ENCODE data around the gene KLF5.
"Not testable (repeated sequence)": the region's sequence is repeated elsewhere in the genome, so short reads cannot be mapped to it uniquely, and the experiment has no call there.

KLF5 gene

DNA sequence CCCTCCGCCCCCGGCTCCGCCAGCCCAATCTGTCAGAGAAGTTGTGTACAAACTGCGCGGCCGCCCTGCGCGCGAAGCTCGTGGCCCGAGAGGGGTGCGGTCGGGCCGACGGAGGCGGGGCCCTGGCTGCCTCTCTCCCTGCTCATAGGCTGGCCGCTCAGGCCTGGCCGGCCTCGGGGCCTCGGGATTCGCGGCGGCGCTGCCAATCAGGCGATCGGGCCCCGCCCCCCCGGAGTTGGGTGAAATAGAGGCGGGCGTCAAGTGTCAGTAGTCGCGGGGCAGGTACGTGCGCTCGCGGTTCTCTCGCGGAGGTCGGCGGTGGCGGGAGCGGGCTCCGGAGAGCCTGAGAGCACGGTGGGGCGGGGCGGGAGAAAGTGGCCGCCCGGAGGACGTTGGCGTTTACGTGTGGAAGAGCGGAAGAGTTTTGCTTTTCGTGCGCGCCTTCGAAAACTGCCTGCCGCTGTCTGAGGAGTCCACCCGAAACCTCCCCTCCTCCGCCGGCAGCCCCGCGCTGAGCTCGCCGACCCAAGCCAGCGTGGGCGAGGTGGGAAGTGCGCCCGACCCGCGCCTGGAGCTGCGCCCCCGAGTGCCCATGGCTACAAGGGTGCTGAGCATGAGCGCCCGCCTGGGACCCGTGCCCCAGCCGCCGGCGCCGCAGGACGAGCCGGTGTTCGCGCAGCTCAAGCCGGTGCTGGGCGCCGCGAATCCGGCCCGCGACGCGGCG, at the start of gene KLF5:
Gene KLF5 (plus strand): TSS at position 270 of the 724 bp plus-strand sequence. CDS start 323 bp downstream, at position 593.
- peak; percentile 99 for DNase-seq

DNA sequence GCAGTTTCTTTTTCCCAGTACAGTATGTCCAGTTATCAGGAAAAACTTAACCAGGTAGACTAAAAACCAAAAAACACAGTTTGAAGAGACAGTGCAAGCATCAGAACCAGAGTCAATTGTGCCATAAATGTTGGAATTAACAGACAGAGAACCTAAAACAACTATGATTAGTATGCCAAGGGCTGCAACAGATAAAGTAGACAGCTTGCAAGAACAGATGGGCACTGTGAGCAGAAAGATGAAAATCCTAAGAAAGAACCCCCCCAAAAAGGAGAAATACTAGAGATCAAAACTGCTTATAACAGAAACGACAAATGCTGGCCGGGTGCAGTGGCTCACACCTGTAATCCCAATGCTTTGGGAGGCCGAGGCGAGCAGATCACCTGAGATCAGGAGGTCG, 47.1 kb upstream of the KLF5 start:
- DNase-seq, result no peak

DNA sequence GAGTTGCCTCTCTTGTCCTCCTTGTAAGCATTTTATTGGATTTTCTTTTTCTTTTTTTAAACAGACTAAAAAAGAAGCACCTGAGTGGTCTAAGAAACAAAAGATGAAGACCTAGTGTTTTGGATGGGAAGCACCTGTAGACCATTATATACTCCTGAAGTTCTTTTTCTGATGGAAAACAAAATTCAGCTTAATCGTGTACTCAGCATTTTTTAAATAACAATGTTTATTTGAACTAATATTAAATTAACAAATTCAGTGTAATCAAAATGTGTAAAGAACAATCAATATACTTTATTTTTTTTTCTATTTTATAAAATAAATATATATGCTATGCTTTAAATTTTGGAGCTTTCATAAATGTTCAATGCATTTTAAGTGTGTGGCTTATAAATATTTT, 43.0 kb upstream of the KLF5 start:
- no peak for DNase-seq

DNA sequence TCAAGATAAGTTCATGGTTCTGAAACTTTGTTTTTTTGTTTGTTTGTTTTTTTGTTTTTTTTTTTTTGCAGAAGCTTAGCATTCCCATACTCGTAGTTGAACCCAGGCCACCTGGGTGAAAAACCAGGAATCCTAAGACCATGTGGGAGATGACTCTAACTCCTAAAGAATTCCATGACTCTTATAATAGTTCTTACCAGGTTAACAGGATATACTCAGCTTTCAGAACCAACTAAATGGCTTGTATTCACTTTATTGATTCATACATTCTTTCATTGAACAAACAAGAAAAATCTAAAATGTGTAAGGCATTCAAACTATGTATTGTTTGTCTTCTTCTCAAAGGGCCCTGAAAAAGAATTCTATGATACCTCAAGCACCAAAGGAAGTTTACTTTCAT, 40.5 kb upstream of the KLF5 start:
- DNase-seq, result no peak

- DNase-seq, result no peak
Measured at GRCh38 chr13:73025217-73026012, 33.4 kb upstream of the KLF5 start.

GRCh38 chr13:73034901-73035300, 23.9 kb upstream of the KLF5 start:
- DNase-seq, result no peak

GRCh38 chr13:73035660-73036059, 23.1 kb upstream of the KLF5 start:
- DNase-seq, result no peak

GRCh38 chr13:73036566-73036965, 22.2 kb upstream of the KLF5 start:
- DNase-seq, result no peak

DNA sequence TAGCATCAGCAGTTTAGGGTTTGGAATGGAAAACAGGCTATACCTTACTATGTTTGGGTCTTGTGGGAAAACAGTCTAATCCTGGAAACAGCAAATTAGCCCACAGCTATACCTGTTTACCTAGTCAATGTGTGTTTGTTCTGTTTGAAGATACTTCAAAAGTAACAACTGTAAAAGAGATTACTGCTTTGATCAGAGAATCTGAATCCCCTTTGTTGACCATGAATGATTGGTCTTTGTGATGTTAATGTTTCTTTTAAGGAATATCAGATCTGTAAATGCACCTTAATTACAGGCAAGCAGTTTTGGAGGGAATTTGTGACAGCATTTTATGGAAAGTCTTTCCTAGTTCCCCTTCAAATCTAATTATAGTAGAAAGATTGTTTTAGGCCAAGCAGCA, 20.7 kb upstream of the KLF5 start:
- peak; percentile 41 for DNase-seq

DNA sequence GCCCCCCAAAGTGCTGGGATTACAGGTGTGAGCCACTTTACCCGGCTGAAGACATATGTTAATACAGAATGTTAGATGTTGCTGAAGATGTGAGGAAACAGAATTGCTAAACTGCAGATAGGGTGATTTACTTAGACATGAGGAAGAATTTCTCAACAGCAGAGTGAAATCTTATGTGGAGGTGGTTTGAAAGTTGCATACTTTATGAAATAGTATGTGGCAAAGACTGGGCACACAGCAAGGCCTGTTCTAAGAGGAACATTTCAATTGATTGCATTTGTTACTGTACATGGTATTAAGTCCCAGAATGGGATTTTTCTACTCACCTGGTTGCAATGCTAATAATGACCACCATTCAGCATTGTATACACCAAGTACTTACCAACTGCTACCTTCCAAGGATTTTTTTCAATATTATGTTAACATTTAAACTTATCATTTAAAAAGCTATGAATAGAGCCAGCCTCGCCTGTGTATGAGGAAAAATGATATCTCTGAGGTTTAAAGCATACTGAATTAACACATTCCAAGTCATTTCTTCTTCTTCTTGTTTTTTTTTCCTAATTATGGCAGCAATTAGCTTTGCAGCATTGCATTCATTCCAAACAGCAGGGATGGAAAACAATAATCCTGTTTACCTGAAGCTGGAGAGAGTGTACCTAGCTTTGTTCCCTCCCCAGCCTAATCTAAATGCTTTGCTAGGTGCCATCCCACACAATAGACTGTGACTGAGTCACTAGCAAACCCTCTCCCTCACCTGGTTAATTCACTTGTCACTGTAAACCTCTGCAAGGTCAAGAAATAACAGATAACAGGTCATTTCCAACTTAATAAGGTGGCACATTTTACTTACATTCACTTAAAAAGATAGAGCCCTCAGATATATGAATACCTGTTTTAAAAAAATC, 19.4 kb upstream of the KLF5 start:
- DNase-seq, result peak; percentile 85

DNA sequence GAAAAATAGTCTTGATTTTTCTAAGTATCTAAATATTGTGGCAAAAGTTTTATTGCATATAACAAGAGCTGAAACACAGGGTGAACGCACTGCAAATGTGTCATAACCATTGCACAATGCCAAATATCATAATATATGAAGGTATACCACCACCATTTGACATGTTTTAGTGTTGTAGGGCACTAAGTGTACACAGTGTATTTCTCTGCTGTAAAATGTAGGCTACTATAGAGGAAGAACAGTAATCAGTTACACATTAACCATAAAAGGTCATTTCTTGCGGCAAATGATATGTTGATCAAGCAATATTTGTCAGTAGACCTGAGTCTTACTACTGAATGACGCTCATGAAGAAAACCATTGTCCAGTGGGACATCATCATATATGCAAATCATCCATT, 18.3 kb upstream of the KLF5 start:
- no peak for DNase-seq

DNA sequence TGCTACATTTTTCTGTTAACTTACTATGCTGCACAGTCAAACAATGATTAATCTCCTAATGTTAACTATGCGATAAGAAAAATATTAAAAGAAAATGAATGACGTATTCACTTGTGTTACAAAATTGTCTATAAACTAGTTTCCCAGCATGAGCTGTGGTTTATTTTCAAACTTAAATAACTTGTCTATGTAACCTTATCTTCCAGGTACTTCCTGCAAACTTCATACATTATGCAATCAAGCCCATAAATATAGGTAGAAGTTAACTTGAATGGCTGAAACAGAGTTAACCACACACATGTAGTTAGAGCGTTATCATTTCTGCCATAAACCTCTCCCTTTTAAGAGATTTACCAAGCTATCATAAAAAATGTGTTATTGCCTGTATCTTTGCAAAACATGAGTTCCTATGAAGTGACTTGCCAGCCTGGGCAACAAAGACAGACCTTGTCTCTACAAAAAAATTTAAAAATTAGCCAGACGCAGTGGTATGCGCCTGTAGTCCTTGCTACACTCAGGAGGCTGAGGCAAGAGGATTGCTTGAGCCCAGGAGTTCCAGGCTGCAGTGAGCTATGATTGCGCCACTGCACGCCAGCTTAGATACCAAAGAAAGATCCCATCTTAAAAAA, 17.7 kb upstream of the KLF5 start:
- DNase-seq, result no peak

- no peak for DNase-seq
Measured at GRCh38 chr13:73045031-73045430, 13.8 kb upstream of the KLF5 start.

GRCh38 chr13:73048615-73049014, 10.2 kb upstream of the KLF5 start:
- not testable (repeated sequence) for DNase-seq

DNA sequence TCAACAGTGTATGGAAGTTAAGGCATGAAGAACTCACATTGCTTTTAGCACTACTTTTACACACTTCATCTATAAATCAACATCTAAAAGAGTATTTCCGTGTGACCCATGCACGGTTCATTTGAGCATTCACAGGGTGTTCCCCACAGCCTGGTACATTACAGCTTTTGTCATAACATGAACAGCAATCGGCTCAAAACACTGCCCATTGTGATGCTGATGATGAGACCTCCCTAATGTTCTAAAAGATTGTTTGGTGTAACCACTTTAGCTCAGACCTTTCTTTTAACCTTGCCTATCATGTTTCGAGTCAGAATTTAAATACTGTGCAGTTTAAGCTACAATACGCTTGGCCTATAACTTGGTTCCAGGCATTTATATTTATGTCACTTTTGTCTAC, 4.1 kb upstream of the KLF5 start:
- no peak for DNase-seq

DNA sequence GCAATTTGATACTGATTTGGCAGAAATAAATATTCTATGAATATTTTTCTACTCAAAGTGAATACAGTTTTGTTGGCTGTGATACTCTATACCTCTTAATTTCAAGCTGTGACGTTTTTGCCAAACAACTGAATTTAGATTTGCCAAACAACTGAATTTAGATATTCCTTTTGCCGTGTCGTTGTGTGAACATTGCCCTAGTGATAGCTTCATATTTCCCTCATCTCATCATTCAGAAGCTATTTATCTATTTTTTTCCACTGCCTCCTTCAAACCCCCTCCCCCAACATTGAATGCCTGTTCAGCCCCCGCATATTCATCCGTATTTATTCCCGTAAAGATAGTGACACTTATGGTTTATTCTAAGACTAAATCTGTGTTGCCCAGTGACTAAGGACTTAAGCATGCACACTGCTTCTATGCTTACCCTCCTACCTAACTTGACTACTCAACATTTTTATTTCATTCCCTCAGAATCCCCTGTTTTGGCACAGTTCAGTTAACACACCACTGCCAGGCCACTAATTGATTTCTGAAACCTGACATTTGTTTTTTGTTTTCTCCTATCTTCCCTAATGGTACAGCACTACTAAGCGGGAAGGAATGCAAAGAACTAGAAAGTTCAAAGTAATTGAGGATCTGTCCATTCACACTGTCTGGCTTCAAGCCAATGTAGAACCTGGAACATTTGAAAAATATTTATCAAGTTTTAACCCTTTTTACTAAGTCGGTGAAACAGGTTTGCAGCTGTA, 2.8 kb upstream of the KLF5 start:
- no peak for DNase-seq

DNA sequence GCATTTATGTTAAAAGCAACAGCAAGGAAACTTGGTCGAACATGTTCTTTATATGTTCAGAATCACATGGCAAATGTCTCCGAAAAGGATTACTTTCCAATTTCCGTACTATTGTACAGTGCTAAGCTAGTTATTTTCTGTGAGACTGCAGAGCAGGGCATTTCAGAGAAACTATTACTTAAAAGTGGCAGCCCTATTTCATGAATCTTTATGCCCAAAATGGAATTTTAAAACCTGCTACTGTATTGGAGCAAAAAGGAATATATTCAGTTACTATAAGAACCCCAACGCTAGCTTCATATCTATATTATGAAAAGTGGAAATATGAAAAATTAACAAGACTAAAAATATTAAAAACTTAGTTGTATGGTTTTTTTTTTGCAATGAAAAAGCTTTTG, 2.2 kb upstream of the KLF5 start:
- DNase-seq, result no peak

DNA sequence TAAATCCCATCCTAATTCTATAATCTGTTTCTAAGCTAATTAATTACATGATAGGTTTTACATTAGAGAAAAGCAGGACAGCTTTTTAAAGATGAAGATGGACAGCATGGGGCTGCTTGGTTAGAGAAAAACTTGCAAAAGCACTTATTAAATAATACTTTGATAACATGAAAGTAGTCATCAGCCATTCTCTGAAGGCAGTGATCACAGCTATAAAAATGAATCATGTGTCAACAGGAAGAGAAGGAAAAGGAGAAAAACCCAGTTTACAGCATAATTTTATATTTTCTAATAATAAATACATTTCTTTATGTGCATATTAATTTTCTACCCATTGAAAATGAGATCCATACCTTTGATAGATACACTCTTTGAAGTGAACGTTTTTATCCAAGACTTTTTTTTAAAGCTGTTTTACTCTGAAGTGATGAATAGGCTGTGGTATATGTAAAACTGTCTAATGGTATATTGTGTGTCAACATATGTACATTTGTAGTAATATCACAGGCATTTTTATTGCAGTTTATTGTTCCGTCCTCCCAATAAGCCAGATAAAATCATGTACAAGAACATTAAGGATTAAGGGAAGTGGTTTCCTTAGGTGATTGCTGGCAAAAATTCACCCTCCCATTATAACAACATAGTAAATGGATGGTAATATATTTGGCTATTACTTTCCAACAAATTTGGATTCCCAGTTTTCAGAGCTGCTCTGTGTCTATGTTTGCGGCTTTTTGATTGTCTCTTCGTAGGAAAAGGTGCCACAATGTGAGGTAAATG, 1.3 kb upstream of the KLF5 start:
- DNase-seq, result no peak

DNA sequence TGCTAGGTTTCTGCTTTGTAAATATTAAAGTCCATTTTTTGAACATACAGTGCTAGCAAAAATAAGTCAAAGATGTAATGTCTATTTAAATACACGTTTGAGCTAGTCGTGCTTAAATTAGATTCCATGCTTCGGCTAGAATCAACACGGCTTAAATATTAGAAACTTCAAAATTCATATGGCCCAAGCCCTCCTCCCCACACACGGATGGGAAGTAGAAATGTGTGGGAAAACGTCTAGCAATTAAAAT, 816 bp upstream of the KLF5 start:
- no peak for DNase-seq

DNA sequence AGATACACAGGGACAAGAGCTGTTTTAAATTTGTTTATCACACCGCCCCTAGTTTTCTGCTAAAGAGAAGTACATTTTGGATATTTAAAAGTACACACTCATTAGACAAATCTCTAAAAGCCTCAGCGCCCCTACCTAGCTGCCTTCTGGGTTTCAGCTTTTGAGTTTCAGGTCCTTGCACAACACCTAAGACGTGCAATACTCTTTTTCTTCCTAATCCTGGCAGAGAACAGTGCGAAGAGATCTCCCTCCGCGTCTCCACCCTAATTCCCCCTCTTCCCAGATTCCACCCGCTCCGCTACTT, 421 bp upstream of the KLF5 start:
- no peak for DNase-seq

DNA sequence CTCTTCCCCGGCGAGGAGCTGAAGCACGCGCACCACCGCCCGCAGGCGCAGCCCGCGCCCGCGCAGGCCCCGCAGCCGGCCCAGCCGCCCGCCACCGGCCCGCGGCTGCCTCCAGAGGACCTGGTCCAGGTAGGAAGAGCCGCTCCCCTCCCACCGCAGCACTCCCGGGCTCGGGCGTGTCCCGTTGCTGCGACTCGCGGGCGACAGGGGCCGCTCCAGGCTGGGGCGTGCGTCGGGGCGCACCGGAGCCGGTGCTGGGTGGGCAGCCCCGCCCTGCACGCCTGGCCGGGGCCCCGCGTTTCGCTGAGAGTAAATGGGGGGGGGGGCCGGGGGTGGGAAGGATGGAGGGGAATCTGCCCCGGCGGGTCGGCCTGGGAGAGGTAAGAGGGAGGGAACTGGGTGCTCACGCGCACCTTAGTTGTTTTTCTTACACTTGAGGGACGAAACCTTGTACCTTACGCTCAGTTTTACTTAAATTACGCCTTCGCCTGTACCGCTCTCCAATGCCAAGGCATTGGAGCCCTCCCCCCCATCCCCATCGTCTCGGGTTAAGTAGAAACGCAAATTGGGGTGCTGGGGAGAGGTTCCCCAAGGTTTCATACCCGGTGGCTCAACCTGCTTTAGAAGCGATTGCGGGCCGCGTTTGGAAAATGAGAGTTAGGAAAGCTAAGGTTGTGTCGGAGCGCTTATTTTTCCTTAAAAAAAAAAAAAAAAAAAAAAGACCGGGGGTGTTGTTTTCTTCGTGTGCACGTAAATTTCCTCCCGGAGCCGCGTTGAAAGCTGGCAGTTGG, 850 bp downstream of the KLF5 start:
- DNase-seq, result peak; percentile 91
